Neural progenitor cell (in vitro differentiated cells): Measurements from ENCODE around the gene GTPBP6. TPM values are rescaled to one million over a fixed set of nuclear protein-coding genes. Genes with fewer than 3 reads are reported as not detected.

Source experiments
- DNase-seq: peaks from one replicate; pipeline ENCODE4 v3.0.0-alpha.2; 2016; ENCODE audit warnings: low spot score
- H2AFZ ChIP-seq: fragments of 200-600 bp; sonication (generic); replicated peaks from 2 replicates; pipeline ENCODE4 v1.6.1; 2016; ENCODE audit warnings: antibody characterized with exemption
- H3F3A ChIP-seq: fragments of 200-600 bp; sonication (generic); 2 replicates; pipeline ENCODE4 v1.6.1; 2016; ENCODE audit warnings: antibody characterized with exemption, low read depth
- H3K27ac ChIP-seq: fragments of 200-600 bp; sonication (generic); 2 replicates; pipeline ENCODE4 v1.5.1; 2016; ENCODE audit warnings: mild to moderate bottlenecking
- H3K27me3 ChIP-seq: fragments of 200-600 bp; sonication (generic); 2 replicates; pipeline ENCODE4 v1.6.1; 2016; ENCODE audit warnings: mild to moderate bottlenecking, moderate library complexity
- H3K36me3 ChIP-seq: fragments of 200-600 bp; sonication (generic); 2 replicates; pipeline ENCODE4 v1.5.1; 2016
- H3K4me1 ChIP-seq: fragments of 200-600 bp; sonication (generic); 2 replicates; pipeline ENCODE4 v1.6.1; 2016; ENCODE audit warnings: mixed run types
- H3K4me2 ChIP-seq: fragments of 200-600 bp; sonication (generic); 2 replicates; pipeline ENCODE4 v1.6.1; 2016
- H3K4me3 ChIP-seq: fragments of 200-600 bp; sonication (generic); 2 replicates; pipeline ENCODE4 v1.5.1; 2016
- H3K79me2 ChIP-seq: fragments of 200-600 bp; sonication (generic); 2 replicates; pipeline ENCODE4 v1.6.1; 2016; ENCODE audit warnings: low read depth
- H3K9ac ChIP-seq: fragments of 200-600 bp; sonication (generic); 2 replicates; pipeline ENCODE4 v1.6.1; 2016
- H3K9me3 ChIP-seq: fragments of 200-600 bp; sonication (generic); 2 replicates; pipeline ENCODE4 v1.5.1; 2016; ENCODE audit warnings: low read depth
- H4K20me1 ChIP-seq: fragments of 200-600 bp; sonication (generic); 2 replicates; pipeline ENCODE4 v1.6.1; 2016; ENCODE audit warnings: low read depth
- H3K27ac Mint-ChIP-seq: 3 replicates; pipeline ENCODE4 v1.8.0; 2021; ENCODE audit warnings: mixed read lengths
- H3K27me3 Mint-ChIP-seq: 2 replicates; pipeline ENCODE4 v1.8.0; 2022; ENCODE audit warnings: low read depth, mild to moderate bottlenecking, inconsistent platforms, moderate library complexity, mixed read lengths; ENCODE audit not compliant: insufficient read depth
- H3K36me3 Mint-ChIP-seq: 3 replicates; pipeline ENCODE4 v1.8.0; 2021; ENCODE audit warnings: mixed read lengths
- H3K4me1 Mint-ChIP-seq: 3 replicates; pipeline ENCODE4 v1.8.0; 2021; ENCODE audit warnings: mixed read lengths
- H3K4me3 Mint-ChIP-seq: 3 replicates; pipeline ENCODE4 v1.8.0; 2021; ENCODE audit warnings: mild to moderate bottlenecking, moderate library complexity, mixed read lengths
- H3K9me3 Mint-ChIP-seq: 3 replicates; pipeline ENCODE4 v1.8.0; 2020; ENCODE audit warnings: mixed read lengths
- EZH2 ChIP-seq: fragments of 200-600 bp; sonication (generic); IDR thresholded peaks from 2 replicates; pipeline ENCODE4 v1.6.1; 2017; ENCODE audit warnings: antibody characterized with exemption, mild to moderate bottlenecking, moderate library complexity
- EZH2phosphoT487 ChIP-seq: fragments of 200-600 bp; sonication (generic); IDR thresholded peaks from 2 replicates; pipeline ENCODE4 v1.6.1; 2017; ENCODE audit warnings: antibody characterized with exemption
- total RNA-seq: library from RNA; depleted of rRNA; stranded (reverse); fragments of >200 nt; gene quantifications from 2 replicates; pipeline ENCODE4 v1.2.3, GENCODE V29; 2015; ENCODE audit warnings: low replicate concordance
- TF ChIP-seq, protein P1 (sequence below): fragments of 200-600 bp; sonication (generic); IDR thresholded peaks from 2 replicates; pipeline ENCODE4 v1.5.1; 2017; ENCODE audit warnings: antibody characterized with exemption, mild to moderate bottlenecking

The GTPBP6 gene
- total RNA-seq, 1 donor from 2014 or later = 16.6 TPM

GRCh38 chrX:333611-334311, 15.2 kb upstream of the GTPBP6 start:
- H2AFZ ChIP-seq = no peak overlapping the region
- no peak overlapping the region for H3K4me3 Mint-ChIP-seq
- no peak overlapping the region for H3K4me3 ChIP-seq
- TF ChIP-seq EZH2 (no peak), EZH2phosphoT487 (no peak)
- TF ChIP-seq, protein P1, sequence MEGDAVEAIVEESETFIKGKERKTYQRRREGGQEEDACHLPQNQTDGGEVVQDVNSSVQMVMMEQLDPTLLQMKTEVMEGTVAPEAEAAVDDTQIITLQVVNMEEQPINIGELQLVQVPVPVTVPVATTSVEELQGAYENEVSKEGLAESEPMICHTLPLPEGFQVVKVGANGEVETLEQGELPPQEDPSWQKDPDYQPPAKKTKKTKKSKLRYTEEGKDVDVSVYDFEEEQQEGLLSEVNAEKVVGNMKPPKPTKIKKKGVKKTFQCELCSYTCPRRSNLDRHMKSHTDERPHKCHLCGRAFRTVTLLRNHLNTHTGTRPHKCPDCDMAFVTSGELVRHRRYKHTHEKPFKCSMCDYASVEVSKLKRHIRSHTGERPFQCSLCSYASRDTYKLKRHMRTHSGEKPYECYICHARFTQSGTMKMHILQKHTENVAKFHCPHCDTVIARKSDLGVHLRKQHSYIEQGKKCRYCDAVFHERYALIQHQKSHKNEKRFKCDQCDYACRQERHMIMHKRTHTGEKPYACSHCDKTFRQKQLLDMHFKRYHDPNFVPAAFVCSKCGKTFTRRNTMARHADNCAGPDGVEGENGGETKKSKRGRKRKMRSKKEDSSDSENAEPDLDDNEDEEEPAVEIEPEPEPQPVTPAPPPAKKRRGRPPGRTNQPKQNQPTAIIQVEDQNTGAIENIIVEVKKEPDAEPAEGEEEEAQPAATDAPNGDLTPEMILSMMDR = no peak
- H4K20me1 ChIP-seq = no peaks in the 10 kb centered on the region
- no peaks in the 10 kb centered on the region for H3K4me1 Mint-ChIP-seq
- no peak overlapping the region for H3K27ac ChIP-seq
- peaks cover 21% of the 10 kb centered on the region for H3K9me3 Mint-ChIP-seq
- peaks cover 2% of the 10 kb centered on the region for H3K27me3 Mint-ChIP-seq
- peaks cover 16% of the 10 kb centered on the region for H3K27me3 ChIP-seq
- no peak for DNase-seq
- no peak overlapping the region for H3K27ac Mint-ChIP-seq
- no peaks in the 10 kb centered on the region for H3K79me2 ChIP-seq
- H3K4me1 ChIP-seq = peaks cover 7% of the 10 kb centered on the region
- no peaks in the 10 kb centered on the region for H3K36me3 ChIP-seq
- H3F3A ChIP-seq = no peaks in the 10 kb centered on the region
- no peak overlapping the region for H3K9ac ChIP-seq
- peaks cover 26% of the 10 kb centered on the region for H3K36me3 Mint-ChIP-seq
- no peaks in the 10 kb centered on the region for H3K9me3 ChIP-seq
- H3K4me2 ChIP-seq = no peak overlapping the region

DNA sequence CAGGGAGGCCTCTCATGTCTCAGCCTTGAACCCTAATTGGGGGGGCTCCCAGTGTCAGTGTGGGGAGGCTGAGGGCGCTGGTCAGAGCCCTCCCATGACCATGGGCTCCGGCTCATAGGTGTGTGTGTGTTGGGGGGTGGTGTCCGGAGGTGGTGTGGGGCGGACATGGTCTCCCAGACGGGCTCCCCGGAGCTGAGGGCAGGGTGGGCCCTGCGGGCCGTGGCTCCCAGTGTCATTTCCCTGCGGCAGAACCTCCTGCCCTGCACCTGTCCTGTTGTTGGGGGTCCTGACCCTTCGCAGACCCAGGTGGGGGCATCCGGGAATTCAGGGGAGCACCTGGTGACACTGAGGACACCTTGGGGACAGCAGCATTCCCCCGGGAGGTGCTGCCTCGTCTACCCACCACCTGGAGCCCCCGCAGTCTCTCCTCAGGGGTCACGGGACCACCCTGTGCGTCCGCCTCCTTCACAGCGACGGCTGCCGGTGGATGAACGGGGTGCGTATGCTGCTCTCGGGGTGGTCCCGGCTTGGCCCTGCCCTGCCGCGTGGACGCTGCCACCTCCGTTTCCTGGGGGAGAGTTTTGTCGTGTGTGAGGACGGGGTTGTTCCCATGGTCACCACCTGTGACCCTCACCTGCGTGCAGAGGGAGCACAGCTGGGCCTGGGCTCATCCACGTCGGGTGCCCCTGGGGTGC, 14.5 kb upstream of the GTPBP6 start:
- TF ChIP-seq, protein P1 = no peak
- TF ChIP-seq EZH2 (no peak), EZH2phosphoT487 (no peak)
- Histone ChIP-seq H3F3A (no peaks in the 10 kb centered on the region), H3K4me1 (peaks cover 7% of the 10 kb centered on the region), H3K36me3 (no peaks in the 10 kb centered on the region), H3K9ac (no peak overlapping the region), H3K27ac (no peak overlapping the region), H3K4me2 (no peak overlapping the region), H4K20me1 (no peaks in the 10 kb centered on the region), H2AFZ (no peak overlapping the region), H3K4me3 (no peak overlapping the region), H3K9me3 (no peaks in the 10 kb centered on the region), H3K27me3 (peaks cover 16% of the 10 kb centered on the region), H3K79me2 (no peaks in the 10 kb centered on the region)
- Mint-ChIP-seq H3K4me3 (no peak overlapping the region), H3K4me1 (no peaks in the 10 kb centered on the region), H3K27ac (no peak overlapping the region), H3K27me3 (peaks cover 2% of the 10 kb centered on the region), H3K36me3 (peaks cover 23% of the 10 kb centered on the region), H3K9me3 (peaks cover 18% of the 10 kb centered on the region)
- DNase-seq = no peak

DNA sequence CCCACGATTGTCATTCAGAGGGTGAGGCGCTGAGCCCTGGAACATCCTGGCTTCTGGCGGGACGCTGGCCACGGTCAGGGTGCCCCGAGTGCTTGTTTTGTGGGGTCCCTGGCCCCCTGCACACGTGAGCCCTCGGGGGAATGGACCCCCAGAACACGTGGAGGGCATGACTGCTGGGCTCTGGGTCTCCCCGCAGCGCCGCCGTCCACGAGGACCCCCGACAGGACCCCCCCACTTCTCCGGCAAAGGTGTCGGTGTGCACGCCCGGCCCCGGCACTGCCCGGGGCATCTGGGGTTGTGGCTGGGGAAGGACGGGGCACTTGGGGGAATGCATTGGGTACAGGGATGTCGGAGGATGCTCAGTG, 13.9 kb upstream of the GTPBP6 start:
- Histone ChIP-seq H3K36me3 (no peaks in the 10 kb centered on the region), H2AFZ (no peak overlapping the region), H3K9me3 (no peaks in the 10 kb centered on the region), H3K9ac (no peak overlapping the region), H3K4me3 (no peak overlapping the region), H3F3A (no peaks in the 10 kb centered on the region), H3K4me2 (no peak overlapping the region), H4K20me1 (no peaks in the 10 kb centered on the region), H3K27ac (no peak overlapping the region), H3K79me2 (no peaks in the 10 kb centered on the region), H3K27me3 (peaks cover 16% of the 10 kb centered on the region), H3K4me1 (peaks cover 7% of the 10 kb centered on the region)
- no peaks in the 10 kb centered on the region for H3K4me1 Mint-ChIP-seq
- no peak for DNase-seq
- peaks cover 2% of the 10 kb centered on the region for H3K27me3 Mint-ChIP-seq
- no peak overlapping the region for H3K27ac Mint-ChIP-seq
- no peak for TF ChIP-seq EZH2
- TF ChIP-seq EZH2phosphoT487 = no peak
- TF ChIP-seq, protein P1 = no peak
- peaks cover 12% of the 10 kb centered on the region for H3K9me3 Mint-ChIP-seq
- H3K4me3 Mint-ChIP-seq = no peak overlapping the region
- peaks cover 17% of the 10 kb centered on the region for H3K36me3 Mint-ChIP-seq
